A549 (cell line): ENCODE data around the gene CABP2. TPM values are rescaled to one million over a fixed set of nuclear protein-coding genes. Genes with fewer than 3 reads are reported as not detected.

Source experiments
- ATAC-seq, 2 experiments: fragments of 200-7000 bp in 1 of 2; fragments of >200 bp in 1 of 2; cut with Nextera tagmentation in 1 of 2; cut with Tn5 transposase in 1 of 2; 3 replicates each; pipeline versions ENCODE4 v1.8.0 to v1.9.1; 2018 to 2020; ENCODE audit warnings: mild to moderate bottlenecking in 1 of 2, moderate library complexity in 1 of 2
- CTCF ChIA-PET: fragments of 300-600 bp; sonication (Branson Sonifier 250); formaldehyde crosslinking; extraction: SDS; loops from one replicate; lab custom pipeline; 2021; ENCODE audit warnings: antibody characterized with exemption, inconsistent platforms; lab: Yijun Ruan, JAX
- POLR2A ChIA-PET: fragments of 350-600 bp; formaldehyde crosslinking; extraction: SDS; loops from one replicate; lab custom pipeline; 2021; ENCODE audit warnings: antibody characterized with exemption, inconsistent platforms; lab: Yijun Ruan, JAX
- DNase-seq, 2 experiments: peaks; one replicate each; pipeline versions ENCODE4 v3.0.0 to v3.0.0-alpha.2; 2011 to 2016; ENCODE audit warnings: low read depth in 1 of 2, low spot score in 1 of 2
- FAIRE-seq: peaks from 2 replicates; lab custom pipeline; 2011; peaks lifted over from hg19 to GRCh38; lab: Jason Lieb, UNC
- H3K27ac ChIP-seq, 2 experiments: fragments of >200 bp; sonication (Bioruptor Twin); formaldehyde crosslinking; 3 replicates each; pipeline ENCODE4 v1.5.1; 2016 to 2017
- H3K4me1 ChIP-seq: fragments of >200 bp; sonication (Bioruptor Twin); formaldehyde crosslinking; 3 replicates; pipeline ENCODE4 v1.6.1; 2016
- H3K4me2 ChIP-seq: fragments of >200 bp; sonication (Bioruptor Twin); formaldehyde crosslinking; 3 replicates; pipeline ENCODE4 v1.6.1; 2016
- H3K4me3 ChIP-seq: fragments of >200 bp; sonication (Bioruptor Twin); formaldehyde crosslinking; 3 replicates; pipeline ENCODE4 v1.5.1; 2016
- H3K9me3 ChIP-seq: fragments of >200 bp; sonication (Bioruptor Twin); formaldehyde crosslinking; 3 replicates; pipeline ENCODE4 v1.6.1; 2016
- CBX2 ChIP-seq: fragments of 200-600 bp; sonication (generic); IDR thresholded peaks from 2 replicates; pipeline ENCODE4 v1.6.1; 2016; ENCODE audit warnings: low read depth, mild to moderate bottlenecking, borderline replicate concordance
- CBX8 ChIP-seq: fragments of 200-600 bp; sonication (generic); IDR thresholded peaks from 2 replicates; pipeline ENCODE4 v1.6.1; 2016
- CHD4 ChIP-seq: fragments of 200-600 bp; sonication (generic); IDR thresholded peaks from 2 replicates; pipeline ENCODE4 v1.6.1; 2016; ENCODE audit warnings: antibody characterized with exemption, mild to moderate bottlenecking, borderline replicate concordance
- EHF ChIP-seq: fragments of 250-450 bp; sonication (Bioruptor Pico); IDR thresholded peaks from 2 replicates; pipeline ENCODE4 v1.5.0; 2020; ENCODE audit warnings: mild to moderate bottlenecking
- EHMT2 ChIP-seq: fragments of 200-600 bp; sonication (generic); IDR thresholded peaks from 2 replicates; pipeline ENCODE4 v1.6.1; 2016; ENCODE audit warnings: antibody characterized with exemption, low read depth, mild to moderate bottlenecking, moderate library complexity
- EP300 ChIP-seq, 2 experiments: fragments of >200 bp; sonication (Bioruptor Twin); formaldehyde crosslinking; IDR thresholded peaks; 2 replicates in 1 of 2; 3 replicates in 1 of 2; pipeline ENCODE4 v1.6.1; 2016 to 2017
- ESRRA ChIP-seq: fragments of 150-350 bp; IDR thresholded peaks from 2 replicates; pipeline ENCODE4 v1.6.1; 2014; ENCODE audit warnings: mild to moderate bottlenecking, low read length, borderline replicate concordance
- FOSL2 ChIP-seq, 2 experiments: fragments of 450-650 bp in 1 of 2; fragments of >200 bp in 1 of 2; sonication (Bioruptor Twin) in 1 of 2; formaldehyde crosslinking; IDR thresholded peaks; 2 replicates each; pipeline versions ENCODE4 v1.5.0 to v1.6.1; 2016 to 2020; ENCODE audit warnings: mild to moderate bottlenecking in 1 of 2, moderate library complexity in 1 of 2
- GATA3 ChIP-seq: IDR thresholded peaks from 2 replicates; pipeline ENCODE4 v1.6.1; 2012; ENCODE audit warnings: borderline replicate concordance
- HEYL ChIP-seq: fragments of 250-450 bp; sonication (Bioruptor Pico); IDR thresholded peaks from 2 replicates; pipeline ENCODE4 v1.8.0; 2021; ENCODE audit warnings: mild to moderate bottlenecking, moderate library complexity
- HOXA7 ChIP-seq: fragments of 250-450 bp; sonication (Bioruptor Pico); IDR thresholded peaks from 2 replicates; pipeline ENCODE4 v1.5.0; 2020; ENCODE audit warnings: mild to moderate bottlenecking, moderate library complexity
- JUNB ChIP-seq: fragments of >200 bp; sonication (Bioruptor Twin); formaldehyde crosslinking; IDR thresholded peaks from 2 replicates; pipeline ENCODE4 v1.6.1; 2016
- MAFK ChIP-seq: fragments of 450-650 bp; IDR thresholded peaks from 2 replicates; pipeline ENCODE4 v1.6.1; 2014; ENCODE audit not compliant: partially characterized antibody
- MAZ ChIP-seq: fragments of 150-350 bp; IDR thresholded peaks from 2 replicates; pipeline ENCODE4 v1.6.1; 2014; ENCODE audit warnings: antibody characterized with exemption, low read depth, low read length, borderline replicate concordance
- MYC ChIP-seq: IDR thresholded peaks from 2 replicates; pipeline ENCODE4 v1.6.1; 2012; ENCODE audit warnings: mild to moderate bottlenecking, inconsistent platforms, low read length, improper control_type of control experiment, borderline replicate concordance
- NFE2L2 ChIP-seq: fragments of 150-350 bp; conservative IDR thresholded peaks from 2 replicates; pipeline ENCODE4 v1.6.1; 2014; ENCODE audit warnings: low read length
- NR3C1 ChIP-seq: fragments of >200 bp; sonication (Bioruptor Twin); formaldehyde crosslinking; IDR thresholded peaks from 3 replicates; pipeline ENCODE4 v1.6.1; 2017
- PHF8 ChIP-seq: fragments of 200-600 bp; sonication (generic); IDR thresholded peaks from 2 replicates; pipeline ENCODE4 v1.6.1; 2016; ENCODE audit warnings: low read depth, mild to moderate bottlenecking, antibody characterized with exemption, moderate library complexity, borderline replicate concordance
- RARB ChIP-seq: fragments of 250-450 bp; sonication (Bioruptor Pico); IDR thresholded peaks from 2 replicates; pipeline ENCODE4 v1.8.0; 2021; ENCODE audit warnings: mild to moderate bottlenecking, moderate library complexity
- RFX5 ChIP-seq: fragments of 450-650 bp; IDR thresholded peaks from 2 replicates; pipeline ENCODE4 v1.7.1; 2014; ENCODE audit warnings: antibody characterized with exemption, mild to moderate bottlenecking, moderate library complexity
- RNF2 ChIP-seq: fragments of 200-600 bp; sonication (generic); IDR thresholded peaks from 2 replicates; pipeline ENCODE4 v1.6.1; 2016; ENCODE audit warnings: low read depth, mild to moderate bottlenecking, antibody characterized with exemption, moderate library complexity, borderline replicate concordance
- SMC3 ChIP-seq: fragments of >200 bp; sonication (Bioruptor Twin); formaldehyde crosslinking; IDR thresholded peaks from 3 replicates; pipeline ENCODE4 v1.6.1; 2018; ENCODE audit warnings: inconsistent platforms
- TFCP2L1 ChIP-seq: fragments of 250-450 bp; sonication (Bioruptor Pico); IDR thresholded peaks from 2 replicates; pipeline ENCODE4 v1.5.0; 2021; ENCODE audit warnings: mild to moderate bottlenecking
- ZC3H11A ChIP-seq: fragments of 450-650 bp; IDR thresholded peaks from 2 replicates; pipeline ENCODE4 v1.6.1; 2014; ENCODE audit warnings: antibody characterized with exemption, mild to moderate bottlenecking
- ZNF302 ChIP-seq: fragments of 250-450 bp; sonication (Bioruptor Pico); IDR thresholded peaks from 2 replicates; pipeline ENCODE4 v1.9.0; 2021; ENCODE audit warnings: inconsistent platforms, mild to moderate bottlenecking, moderate library complexity
- ZSCAN20 ChIP-seq: fragments of 250-450 bp; sonication (Bioruptor Pico); IDR thresholded peaks from 2 replicates; pipeline ENCODE4 v1.8.0; 2022; ENCODE audit warnings: mild to moderate bottlenecking, moderate library complexity
- WGBS: methylation state at CpG from one replicate; pipeline ENCODE4 v1.1.6; 2017; ENCODE audit errors: missing lambda C conversion rate; 5-methylcytosine and 5-hydroxymethylcytosine counted together
- polyA plus RNA-seq, 4 experiments: library from polyadenylated mRNA; depleted of rRNA in 3 of 4; stranded (reverse); fragments of >200 nt; fragmentation: RNase III in 1 of 4; extraction: RNeasy Plus Mini Kit Qiagen cat#74134 plus additional on column Dnase treatment in 1 of 4; gene quantifications; 2 replicates in 3 of 4; 3 replicates in 1 of 4; pipeline ENCODE4 v1.2.3, GENCODE V29; 2011 to 2017
- TF ChIP-seq, protein P1 (sequence below): fragments of 450-650 bp; IDR thresholded peaks from 2 replicates; pipeline ENCODE4 v1.6.1; 2014; ENCODE audit warnings: antibody characterized with exemption
- TF ChIP-seq, protein P2 (sequence below): IDR thresholded peaks from 2 replicates; pipeline ENCODE4 v1.6.1; 2012
- TF ChIP-seq, protein P3 (sequence below): fragments of >200 bp; sonication (Bioruptor Twin); formaldehyde crosslinking; IDR thresholded peaks from 3 replicates; pipeline ENCODE4 v1.5.1; 2016
- TF ChIP-seq, protein P4 (sequence below): fragments of >200 bp; sonication (Bioruptor Twin); formaldehyde crosslinking; IDR thresholded peaks from 2 replicates; pipeline ENCODE4 v1.6.1; 2016
- TF ChIP-seq, protein P5 (sequence below): IDR thresholded peaks from 2 replicates; pipeline ENCODE4 v1.6.1; 2012

The CABP2 gene
- polyA plus RNA-seq, 2 of the 4 experiments (the other 2 are of a cell fraction): not detected

DNA sequence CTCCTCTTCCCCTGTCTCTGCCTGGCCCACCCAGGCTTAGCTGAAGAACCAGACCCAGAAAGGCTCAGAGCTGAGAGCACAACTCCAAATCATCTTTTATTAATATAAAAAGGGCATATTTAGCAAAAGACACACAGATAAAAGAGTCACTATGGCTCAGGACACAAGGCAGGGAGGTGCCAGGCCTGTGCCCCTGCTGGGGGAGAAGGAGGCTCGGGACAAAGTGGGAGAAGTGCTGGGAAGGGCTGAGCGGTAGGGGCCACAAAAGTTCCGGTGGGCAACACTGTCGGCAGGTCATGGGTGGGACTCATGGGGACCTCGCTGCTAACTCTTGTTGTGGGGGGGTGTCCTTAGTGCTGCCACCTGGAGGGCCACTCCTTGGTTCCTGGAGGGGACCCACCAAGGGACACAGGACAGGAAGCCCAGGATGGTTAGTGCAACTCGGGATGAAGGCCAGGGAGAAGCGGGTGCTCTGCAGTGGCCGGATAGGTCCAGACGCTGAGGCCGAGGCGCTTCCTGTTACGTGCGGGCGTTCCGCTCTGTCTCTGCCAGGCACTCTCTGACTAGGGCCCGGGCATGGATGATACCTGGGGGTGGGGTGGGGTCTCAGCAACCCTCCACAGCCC, 16.7 kb downstream of the CABP2 start:
- peaks cover 34% of the 10 kb centered on the region for H3K4me1 ChIP-seq
- no peak for ATAC-seq

DNA sequence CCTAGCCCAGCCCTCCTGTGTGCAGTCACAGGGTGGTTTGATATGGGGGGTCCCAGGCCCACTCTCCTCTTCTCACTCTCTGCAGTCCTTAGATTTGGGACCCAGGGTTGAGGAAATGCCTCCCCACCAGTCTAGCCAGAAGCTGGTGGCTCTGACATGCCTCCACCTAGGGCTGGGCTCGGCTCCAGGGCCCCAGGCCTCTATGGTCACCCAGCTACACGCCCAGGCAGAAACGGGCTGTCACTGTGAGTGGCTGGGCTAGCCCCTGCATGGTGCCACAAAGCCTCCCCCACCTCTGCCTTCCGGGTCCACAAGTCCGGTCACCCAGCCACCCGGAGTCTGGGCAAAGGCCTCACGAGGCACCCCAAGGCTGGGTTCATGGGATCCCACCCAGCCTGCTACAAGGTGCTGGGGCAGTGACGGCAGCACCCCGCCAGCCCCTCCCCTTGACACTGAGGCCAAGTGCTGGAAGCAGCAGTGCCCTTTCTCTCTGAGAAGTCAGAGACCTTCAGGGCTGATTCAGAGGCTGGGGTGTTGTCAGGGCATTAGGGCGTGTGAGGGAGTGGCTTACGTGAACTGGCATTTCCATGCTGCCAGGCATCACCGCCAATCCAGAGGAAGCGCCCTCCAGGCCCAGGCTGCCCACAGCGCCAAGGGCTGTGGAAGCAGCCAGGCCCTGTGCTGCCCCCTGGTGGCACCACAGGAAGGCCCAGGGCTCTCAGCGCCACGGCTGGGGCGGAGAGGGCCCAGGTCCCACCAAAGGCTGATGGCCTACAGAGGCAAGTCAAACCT, 17.4 kb downstream of the CABP2 start:
- Histone ChIP-seq H3K9me3 (no peaks in the 10 kb centered on the region), H3K4me3 (peak overlapping the region; percentile 76), H3K27ac (peak overlapping the region; percentile 87 to 97), H3K4me1 (peaks cover 34% of the 10 kb centered on the region), H3K4me2 (peak overlapping the region; percentile 85)
- DNase-seq: peak; percentile 96 to 98
- POLR2A ChIA-PET: interaction anchor here (1.3 to 1.7 kb wide), 2 partner anchors 78 to 104 kb away, joined by 5 to 6 read pairs; partner anchors contain the start of genes GSTP1 and PPP1CA
- WGBS: 3% methylated on average over 13 of the region's 17 CpGs
- CTCF ChIA-PET: interaction anchor here (0.6 to 2.3 kb wide), 20 partner anchors 13 to 241 kb away, joined by 3 to 8 read pairs (median 3); partner anchors contain the start of genes AIP, POLD4, PPP1CA and RAD9A
- peak; percentile 86 for FAIRE-seq
- ATAC-seq: peak; percentile 58 to 67
- TF ChIP-seq RARB (CRISPR knock-in tag) (no peak), JUNB (no peak), ZC3H11A (no peak), NR3C1 (no peak), EP300 (IDR thresholded peaks at IDR 0.05) (no peak), HOXA7 (peak; percentile 51; the same call in 1 of the 2 replicates), CHD4 (no peak), NFE2L2 (no peak), RFX5 (0 out of 2 replicates have a peak, but pooled peaks have one; percentile 18), SMC3 (peak; percentile 93), MAFK (no peak), MAZ (no peak), TFCP2L1 (CRISPR knock-in tag) (no peak), GATA3 (peak; percentile 39; the same call in 1 of the 2 replicates), ZSCAN20 (CRISPR knock-in tag) (no peak), EHMT2 (no peak), HEYL (CRISPR knock-in tag) (no peak), CBX2 (no peak), MYC (peak; percentile 70; the same call in 1 of the 2 replicates), CBX8 (no peak), FOSL2 (IDR thresholded peaks at IDR 0.05) (no peak), FOSL2 (CRISPR knock-in tag; IDR thresholded peaks at IDR 0.05) (peak; percentile 47), EHF (CRISPR knock-in tag) (no peak), PHF8 (no peak), ESRRA (peak; percentile 10; the same call in 1 of the 2 replicates)
- TF ChIP-seq, protein P1, sequence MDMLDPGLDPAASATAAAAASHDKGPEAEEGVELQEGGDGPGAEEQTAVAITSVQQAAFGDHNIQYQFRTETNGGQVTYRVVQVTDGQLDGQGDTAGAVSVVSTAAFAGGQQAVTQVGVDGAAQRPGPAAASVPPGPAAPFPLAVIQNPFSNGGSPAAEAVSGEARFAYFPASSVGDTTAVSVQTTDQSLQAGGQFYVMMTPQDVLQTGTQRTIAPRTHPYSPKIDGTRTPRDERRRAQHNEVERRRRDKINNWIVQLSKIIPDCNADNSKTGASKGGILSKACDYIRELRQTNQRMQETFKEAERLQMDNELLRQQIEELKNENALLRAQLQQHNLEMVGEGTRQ: 0 out of 2 replicates have a peak, but pooled peaks have one; percentile 4
- TF ChIP-seq, protein P2, sequence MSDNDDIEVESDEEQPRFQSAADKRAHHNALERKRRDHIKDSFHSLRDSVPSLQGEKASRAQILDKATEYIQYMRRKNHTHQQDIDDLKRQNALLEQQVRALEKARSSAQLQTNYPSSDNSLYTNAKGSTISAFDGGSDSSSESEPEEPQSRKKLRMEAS: peak; percentile 75
- TF ChIP-seq, protein P3, sequence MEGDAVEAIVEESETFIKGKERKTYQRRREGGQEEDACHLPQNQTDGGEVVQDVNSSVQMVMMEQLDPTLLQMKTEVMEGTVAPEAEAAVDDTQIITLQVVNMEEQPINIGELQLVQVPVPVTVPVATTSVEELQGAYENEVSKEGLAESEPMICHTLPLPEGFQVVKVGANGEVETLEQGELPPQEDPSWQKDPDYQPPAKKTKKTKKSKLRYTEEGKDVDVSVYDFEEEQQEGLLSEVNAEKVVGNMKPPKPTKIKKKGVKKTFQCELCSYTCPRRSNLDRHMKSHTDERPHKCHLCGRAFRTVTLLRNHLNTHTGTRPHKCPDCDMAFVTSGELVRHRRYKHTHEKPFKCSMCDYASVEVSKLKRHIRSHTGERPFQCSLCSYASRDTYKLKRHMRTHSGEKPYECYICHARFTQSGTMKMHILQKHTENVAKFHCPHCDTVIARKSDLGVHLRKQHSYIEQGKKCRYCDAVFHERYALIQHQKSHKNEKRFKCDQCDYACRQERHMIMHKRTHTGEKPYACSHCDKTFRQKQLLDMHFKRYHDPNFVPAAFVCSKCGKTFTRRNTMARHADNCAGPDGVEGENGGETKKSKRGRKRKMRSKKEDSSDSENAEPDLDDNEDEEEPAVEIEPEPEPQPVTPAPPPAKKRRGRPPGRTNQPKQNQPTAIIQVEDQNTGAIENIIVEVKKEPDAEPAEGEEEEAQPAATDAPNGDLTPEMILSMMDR: peak; percentile 93
- TF ChIP-seq, protein P4, sequence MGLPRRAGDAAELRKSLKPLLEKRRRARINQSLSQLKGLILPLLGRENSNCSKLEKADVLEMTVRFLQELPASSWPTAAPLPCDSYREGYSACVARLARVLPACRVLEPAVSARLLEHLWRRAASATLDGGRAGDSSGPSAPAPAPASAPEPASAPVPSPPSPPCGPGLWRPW: no peak
- TF ChIP-seq, protein P5, sequence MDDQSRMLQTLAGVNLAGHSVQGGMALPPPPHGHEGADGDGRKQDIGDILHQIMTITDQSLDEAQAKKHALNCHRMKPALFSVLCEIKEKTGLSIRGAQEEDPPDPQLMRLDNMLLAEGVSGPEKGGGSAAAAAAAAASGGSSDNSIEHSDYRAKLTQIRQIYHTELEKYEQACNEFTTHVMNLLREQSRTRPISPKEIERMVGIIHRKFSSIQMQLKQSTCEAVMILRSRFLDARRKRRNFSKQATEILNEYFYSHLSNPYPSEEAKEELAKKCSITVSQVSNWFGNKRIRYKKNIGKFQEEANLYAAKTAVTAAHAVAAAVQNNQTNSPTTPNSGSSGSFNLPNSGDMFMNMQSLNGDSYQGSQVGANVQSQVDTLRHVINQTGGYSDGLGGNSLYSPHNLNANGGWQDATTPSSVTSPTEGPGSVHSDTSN: no peak

More for the DNA sequence above, 16.7 kb downstream of the CABP2 start:
- Histone ChIP-seq H3K9me3 (no peaks in the 10 kb centered on the region), H3K4me2 (peak overlapping the region; percentile 85)
- TF ChIP-seq TFCP2L1 (CRISPR knock-in tag) (no peak), RNF2 (no peak), ZNF302 (CRISPR knock-in tag) (no peak), CBX2 (no peak)
- TF ChIP-seq, all 56 proteins: peak for 0
- peak overlapping the region; percentile 46 to 90; a peak in 5 of 6 replicates for H3K27ac ChIP-seq
- 85% methylated on average over 15 of the region's 16 CpGs for WGBS
- FAIRE-seq (no peak), DNase-seq (no peak)
- CTCF ChIA-PET: interaction anchor here (0.6 to 2.3 kb wide), 18 partner anchors 12 to 241 kb away, joined by 3 to 8 read pairs (median 4); partner anchors contain the start of genes AIP, GSTP1, PPP1CA and RAD9A
- POLR2A ChIA-PET: interaction anchor here (1.3 kb wide), 1 partner anchor 77 kb away, joined by 5 read pairs; the partner anchor contains the start of gene GSTP1
- H3K4me3 ChIP-seq: peak overlapping the region; percentile 68; the same call in 2 of the 3 replicates
